Measurements from ENCODE around the gene DPT.
"Not testable (repeated sequence)": the region's sequence is repeated elsewhere in the genome, so short reads cannot be mapped to it uniquely, and the experiment has no call there.

Gene DPT

GRCh38 chr1:168728473-168729404, at the start of gene DPT:
Gene DPT (minus strand): TSS chr1:168729206. CDS start chr1:168729174, 32 bp downstream.
- DNase-seq: no peak

GRCh38 chr1:168775366-168775765, 46.4 kb upstream of the DPT start:
- no peak for DNase-seq

- no peak for DNase-seq
Measured at GRCh38 chr1:168774241-168774640, 45.2 kb upstream of the DPT start.

GRCh38 chr1:168772428-168773060, 43.5 kb upstream of the DPT start:
- DNase-seq: no peak

GRCh38 chr1:168771104-168771630, 42.2 kb upstream of the DPT start:
- no peak for DNase-seq

- not testable (repeated sequence) for DNase-seq
Measured at GRCh38 chr1:168769893-168770292, 40.9 kb upstream of the DPT start.

- DNase-seq: no peak
Measured at GRCh38 chr1:168767894-168768584, 39.0 kb upstream of the DPT start.

- no peak for DNase-seq
Measured at GRCh38 chr1:168766568-168766967, 37.6 kb upstream of the DPT start.

- DNase-seq: no peak
Measured at GRCh38 chr1:168763031-168763430, 34.0 kb upstream of the DPT start.

- DNase-seq: no peak
Measured at GRCh38 chr1:168762473-168762872, 33.5 kb upstream of the DPT start.

GRCh38 chr1:168760781-168761180, 31.8 kb upstream of the DPT start:
- DNase-seq: no peak

- DNase-seq: no peak
Measured at GRCh38 chr1:168760241-168760640, 31.2 kb upstream of the DPT start.

GRCh38 chr1:168759077-168759476, 30.1 kb upstream of the DPT start:
- no peak for DNase-seq

- no peak for DNase-seq
Measured at GRCh38 chr1:168758503-168758902, 29.5 kb upstream of the DPT start.

- no peak for DNase-seq
Measured at GRCh38 chr1:168755800-168756418, 26.9 kb upstream of the DPT start.

- no peak for DNase-seq
Measured at GRCh38 chr1:168752171-168752832, 23.3 kb upstream of the DPT start.

- DNase-seq: no peak
Measured at GRCh38 chr1:168751195-168751650, 22.2 kb upstream of the DPT start.

- DNase-seq: no peak
Measured at GRCh38 chr1:168742994-168743650, 14.1 kb upstream of the DPT start.

GRCh38 chr1:168742386-168742785, 13.4 kb upstream of the DPT start:
- DNase-seq: no peak

- no peak for DNase-seq
Measured at GRCh38 chr1:168739908-168740307, 10.9 kb upstream of the DPT start.

- DNase-seq: no peak
Measured at GRCh38 chr1:168736520-168736919, 7.5 kb upstream of the DPT start.

GRCh38 chr1:168735974-168736373, 7.0 kb upstream of the DPT start:
- no peak for DNase-seq

All from RPMI8226 (cell line).